ENCODE results near the gene F13A1. TPM values are rescaled to one million over a fixed set of nuclear protein-coding genes. Genes with fewer than 3 reads are reported as not detected.
"Not testable (repeated sequence)": the region's sequence is repeated elsewhere in the genome, so short reads cannot be mapped to it uniquely, and the experiment has no call there.

The F13A1 gene
- total RNA-seq, 2 donors from 2014 or later = 8.5 to 305 TPM

GRCh38 chr6:6312901-6313441 is 7.5 kb downstream of the F13A1 start:
- Mint-ChIP-seq H3K27me3 (peaks cover 45% of the 10 kb centered on the region), H3K4me3 (no peak overlapping the region), H3K4me1 (no peaks in the 10 kb centered on the region), H3K27ac (no peak overlapping the region), H3K36me3 (ENCODE audit: low read depth) (peaks cover 2% of the 10 kb centered on the region)
- ATAC-seq (no peak), DNase-seq (no peak)
- H3K9me3 ChIP-seq (ENCODE audit: control insufficient read depth, low read length, poor library complexity, severe bottlenecking) = no peaks in the 10 kb centered on the region

GRCh38 chr6:6305575-6305974 is 14.9 kb downstream of the F13A1 start:
- peaks cover 2% of the 10 kb centered on the region for H3K36me3 Mint-ChIP-seq (ENCODE audit: low read depth)
- no peak for ATAC-seq
- H3K27me3 Mint-ChIP-seq = peaks cover 44% of the 10 kb centered on the region
- H3K27ac Mint-ChIP-seq = no peak overlapping the region
- DNase-seq = no peak
- no peaks in the 10 kb centered on the region for H3K9me3 ChIP-seq (ENCODE audit: control insufficient read depth, low read length, poor library complexity, severe bottlenecking)
- no peak overlapping the region for H3K4me3 Mint-ChIP-seq
- no peaks in the 10 kb centered on the region for H3K4me1 Mint-ChIP-seq

GRCh38 chr6:6300383-6300782 is 20.1 kb downstream of the F13A1 start:
- H3K27ac Mint-ChIP-seq; H3K36me3 Mint-ChIP-seq (ENCODE audit: low read depth); H3K4me1 Mint-ChIP-seq; H3K9me3 ChIP-seq (ENCODE audit: control insufficient read depth, low read length, poor library complexity, severe bottlenecking); H3K4me3 Mint-ChIP-seq; DNase-seq; ATAC-seq: not testable (repeated sequence)
- peaks cover 23% of the 10 kb centered on the region for H3K27me3 Mint-ChIP-seq

- no peaks in the 10 kb centered on the region for H3K4me1 Mint-ChIP-seq
- H3K4me3 Mint-ChIP-seq = no peak overlapping the region
- H3K27me3 Mint-ChIP-seq = peaks cover 7% of the 10 kb centered on the region
- DNase-seq = no peak
- no peak for ATAC-seq
- no peaks in the 10 kb centered on the region for H3K9me3 ChIP-seq (ENCODE audit: control insufficient read depth, low read length, poor library complexity, severe bottlenecking)
- H3K27ac Mint-ChIP-seq = no peak overlapping the region
- H3K36me3 Mint-ChIP-seq (ENCODE audit: low read depth) = no peaks in the 10 kb centered on the region
These were observed 27.1 kb downstream of the F13A1 start for GRCh38 chr6:6293317-6293716.

- no peaks in the 10 kb centered on the region for H3K4me1 Mint-ChIP-seq
- no peaks in the 10 kb centered on the region for H3K9me3 ChIP-seq (ENCODE audit: control insufficient read depth, low read length, poor library complexity, severe bottlenecking)
- H3K27ac Mint-ChIP-seq = no peak overlapping the region
- no peaks in the 10 kb centered on the region for H3K36me3 Mint-ChIP-seq (ENCODE audit: low read depth)
- H3K4me3 Mint-ChIP-seq = no peak overlapping the region
- H3K27me3 Mint-ChIP-seq = peaks cover 7% of the 10 kb centered on the region
- ATAC-seq = no peak
- no peak for DNase-seq
These were observed 33.0 kb downstream of the F13A1 start for GRCh38 chr6:6287415-6287814.

- H3K27me3 Mint-ChIP-seq = peaks cover 10% of the 10 kb centered on the region
These were observed 34.8 kb downstream of the F13A1 start for GRCh38 chr6:6285679-6286078.

GRCh38 chr6:6284221-6284966 is 36.1 kb downstream of the F13A1 start:
- H3K9me3 ChIP-seq (ENCODE audit: control insufficient read depth, low read length, poor library complexity, severe bottlenecking) = no peaks in the 10 kb centered on the region
- Mint-ChIP-seq H3K4me1 (no peaks in the 10 kb centered on the region), H3K4me3 (no peak overlapping the region), H3K36me3 (ENCODE audit: low read depth) (no peaks in the 10 kb centered on the region), H3K27me3 (peaks cover 8% of the 10 kb centered on the region), H3K27ac (no peak overlapping the region)
- ATAC-seq = no peak
- DNase-seq = no peak

More at GRCh38 chr6:6285679-6286078, 34.8 kb downstream of the F13A1 start:
- no peaks in the 10 kb centered on the region for H3K9me3 ChIP-seq (ENCODE audit: control insufficient read depth, low read length, poor library complexity, severe bottlenecking)
- Mint-ChIP-seq H3K36me3 (ENCODE audit: low read depth) (no peaks in the 10 kb centered on the region), H3K4me3 (no peak overlapping the region), H3K4me1 (no peaks in the 10 kb centered on the region), H3K27ac (no peak overlapping the region)
- ATAC-seq (no peak), DNase-seq (no peak)

- H3K4me3 Mint-ChIP-seq = no peak overlapping the region
- no peaks in the 10 kb centered on the region for H3K9me3 ChIP-seq (ENCODE audit: control insufficient read depth, low read length, poor library complexity, severe bottlenecking)
- H3K27me3 Mint-ChIP-seq = peaks cover 6% of the 10 kb centered on the region
- H3K36me3 Mint-ChIP-seq (ENCODE audit: low read depth) = no peaks in the 10 kb centered on the region
- no peak overlapping the region for H3K27ac Mint-ChIP-seq
- ATAC-seq (no peak), DNase-seq (no peak)
- H3K4me1 Mint-ChIP-seq = no peaks in the 10 kb centered on the region
These were observed 36.7 kb downstream of the F13A1 start for GRCh38 chr6:6283746-6284145.

GRCh38 chr6:6282716-6283115 is 37.7 kb downstream of the F13A1 start:
- ATAC-seq (no peak), DNase-seq (no peak)
- H3K9me3 ChIP-seq (ENCODE audit: control insufficient read depth, low read length, poor library complexity, severe bottlenecking) = no peaks in the 10 kb centered on the region
- no peak overlapping the region for H3K4me3 Mint-ChIP-seq
- peaks cover 17% of the 10 kb centered on the region for H3K27me3 Mint-ChIP-seq
- H3K4me1 Mint-ChIP-seq = no peaks in the 10 kb centered on the region
- no peak overlapping the region for H3K27ac Mint-ChIP-seq
- no peaks in the 10 kb centered on the region for H3K36me3 Mint-ChIP-seq (ENCODE audit: low read depth)

- Mint-ChIP-seq H3K27ac (no peak overlapping the region), H3K36me3 (ENCODE audit: low read depth) (no peaks in the 10 kb centered on the region), H3K4me3 (no peak overlapping the region), H3K27me3 (peaks cover 44% of the 10 kb centered on the region), H3K4me1 (no peaks in the 10 kb centered on the region)
- ATAC-seq (no peak), DNase-seq (no peak)
- H3K9me3 ChIP-seq (ENCODE audit: control insufficient read depth, low read length, poor library complexity, severe bottlenecking) = no peaks in the 10 kb centered on the region
These were observed 43.0 kb downstream of the F13A1 start for GRCh38 chr6:6277413-6277812.

- H3K27me3 Mint-ChIP-seq = peaks cover 51% of the 10 kb centered on the region
- no peak overlapping the region for H3K4me3 Mint-ChIP-seq
- no peaks in the 10 kb centered on the region for H3K9me3 ChIP-seq (ENCODE audit: control insufficient read depth, low read length, poor library complexity, severe bottlenecking)
- no peak for DNase-seq
- H3K36me3 Mint-ChIP-seq (ENCODE audit: low read depth) = no peaks in the 10 kb centered on the region
- H3K4me1 Mint-ChIP-seq = no peaks in the 10 kb centered on the region
- no peak for ATAC-seq
- H3K27ac Mint-ChIP-seq = no peak overlapping the region
These were observed 49.4 kb downstream of the F13A1 start for GRCh38 chr6:6270948-6271535.

GRCh38 chr6:6260196-6260722 is 60.2 kb downstream of the F13A1 start:
- no peak for ATAC-seq
- Mint-ChIP-seq H3K27ac (no peak overlapping the region), H3K36me3 (ENCODE audit: low read depth) (no peaks in the 10 kb centered on the region), H3K4me1 (no peaks in the 10 kb centered on the region), H3K27me3 (peaks cover 15% of the 10 kb centered on the region), H3K4me3 (no peak overlapping the region)
- no peak for DNase-seq
- no peaks in the 10 kb centered on the region for H3K9me3 ChIP-seq (ENCODE audit: control insufficient read depth, low read length, poor library complexity, severe bottlenecking)

GRCh38 chr6:6256886-6257285 is 63.6 kb downstream of the F13A1 start:
- H3K4me1 Mint-ChIP-seq = no peaks in the 10 kb centered on the region
- no peak for DNase-seq
- no peak for ATAC-seq
- H3K27me3 Mint-ChIP-seq = peaks cover 12% of the 10 kb centered on the region
- no peaks in the 10 kb centered on the region for H3K9me3 ChIP-seq (ENCODE audit: control insufficient read depth, low read length, poor library complexity, severe bottlenecking)
- H3K27ac Mint-ChIP-seq = no peak overlapping the region
- no peak overlapping the region for H3K4me3 Mint-ChIP-seq
- H3K36me3 Mint-ChIP-seq (ENCODE audit: low read depth) = no peaks in the 10 kb centered on the region

Measured in T-helper 17 cell (primary cell).